Ramos (cell line): ENCODE results near the gene CUX1.
"Not testable (repeated sequence)": the region's sequence is repeated elsewhere in the genome, so short reads cannot be mapped to it uniquely, and the experiment has no call there.

Experiments used
- in situ Hi-C: fragments of 300-500 bp; cut with MboI; formaldehyde crosslinking; loops from one replicate; pipeline ENCODE4 v1.14.3; 2022; ENCODE audit warnings: low sequenced_read_pairs; ENCODE audit not compliant: unreplicated experiment

Gene CUX1

GRCh38 chr7:101817471-101818286 lies at the start of gene CUX1:
Gene CUX1, plus strand, starts transcription at chr7:101817626. Its CDS starts 14 bp downstream, at chr7:101817640.
- in situ Hi-C loops: loop anchor here (5.0 to 10.0 kb wide), 2 partner anchors 45 to 213 kb away; no protein-coding TSS in a partner anchor

GRCh38 chr7:101768280-101768679 lies 49.1 kb upstream of the CUX1 start:
- in situ Hi-C loops: no loop called here

- in situ Hi-C loops: no loop called here
These were observed 47.0 kb upstream of the CUX1 start for GRCh38 chr7:101770466-101770865.

GRCh38 chr7:101772508-101773211 lies 44.8 kb upstream of the CUX1 start:
- in situ Hi-C loops: no loop called here

- in situ Hi-C loops: no loop called here
These were observed 42.2 kb upstream of the CUX1 start for GRCh38 chr7:101775181-101775580.

- in situ Hi-C loops: no loop called here
These were observed 39.3 kb upstream of the CUX1 start for GRCh38 chr7:101778026-101778580.

- in situ Hi-C loops: no loop called here
These were observed 38.2 kb upstream of the CUX1 start for GRCh38 chr7:101779267-101779666.

GRCh38 chr7:101780281-101780680 lies 37.1 kb upstream of the CUX1 start:
- in situ Hi-C loops: no loop called here

GRCh38 chr7:101781439-101781838 lies 36.0 kb upstream of the CUX1 start:
- in situ Hi-C loops: no loop called here

- in situ Hi-C loops: no loop called here
These were observed 35.0 kb upstream of the CUX1 start for GRCh38 chr7:101782476-101782875.

- in situ Hi-C loops: no loop called here
These were observed 34.5 kb upstream of the CUX1 start for GRCh38 chr7:101782896-101783295.

- in situ Hi-C loops: no loop called here
These were observed 33.8 kb upstream of the CUX1 start for GRCh38 chr7:101783381-101784181.

- in situ Hi-C loops: no loop called here
These were observed 32.9 kb upstream of the CUX1 start for GRCh38 chr7:101784292-101785127.

- in situ Hi-C loops: no loop called here
These were observed 29.6 kb upstream of the CUX1 start for GRCh38 chr7:101787864-101788263.

GRCh38 chr7:101788517-101788916 lies 28.9 kb upstream of the CUX1 start:
- in situ Hi-C loops: no loop called here

- in situ Hi-C loops: no loop called here
These were observed 26.7 kb upstream of the CUX1 start for GRCh38 chr7:101790566-101791293.

GRCh38 chr7:101792051-101792681 lies 25.3 kb upstream of the CUX1 start:
- in situ Hi-C loops: no loop called here

- in situ Hi-C loops: not testable (repeated sequence)
These were observed 24.7 kb upstream of the CUX1 start for GRCh38 chr7:101792682-101793071.
